ENCODE data around the gene TBRG1. TPM values are rescaled to one million over a fixed set of nuclear protein-coding genes. Genes with fewer than 3 reads are reported as not detected.

Gene TBRG1
- total and polyA plus RNA-seq, 2 experiments from 2014 or later, result 16.9 to 29.1 TPM

DNA sequence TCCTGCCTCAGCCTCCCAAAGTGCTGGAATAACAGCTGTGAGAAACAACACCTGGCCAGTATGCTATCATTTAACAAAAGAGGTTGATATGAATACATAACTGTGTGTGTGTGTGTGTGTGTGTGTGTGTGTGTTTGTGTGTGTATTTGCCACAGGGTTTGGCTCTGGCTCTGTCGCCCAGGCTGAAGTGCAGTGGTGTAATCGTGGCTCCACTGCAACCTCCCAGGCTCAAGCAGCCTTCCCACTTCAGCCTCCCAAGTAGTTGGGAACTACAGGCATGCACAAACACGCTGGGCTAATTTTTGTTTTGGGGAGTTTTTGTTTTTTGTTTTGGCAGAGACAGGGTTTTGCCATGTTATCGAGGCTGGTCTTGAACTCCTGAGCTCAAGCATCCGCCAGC lies 55.8 kb downstream of the TBRG1 start:
- no peak for DNase-seq (ENCODE audit: low read depth in 1 of 2, low spot score in 1 of 2)
- Histone ChIP-seq H3K9me3 (ENCODE audit: low read depth) (no peaks in the 10 kb centered on the region), H3K4me1 (ENCODE audit: low read depth) (no peaks in the 10 kb centered on the region), H3K27ac (no peak overlapping the region), H3K27me3 (peaks cover 2% of the 10 kb centered on the region), H3K36me3 (no peaks in the 10 kb centered on the region), H3K4me3 (no peak overlapping the region)
- TF ChIP-seq CTCF (IDR thresholded peaks at IDR 0.05; ENCODE audit: low read depth, low read length), result no peak

DNA sequence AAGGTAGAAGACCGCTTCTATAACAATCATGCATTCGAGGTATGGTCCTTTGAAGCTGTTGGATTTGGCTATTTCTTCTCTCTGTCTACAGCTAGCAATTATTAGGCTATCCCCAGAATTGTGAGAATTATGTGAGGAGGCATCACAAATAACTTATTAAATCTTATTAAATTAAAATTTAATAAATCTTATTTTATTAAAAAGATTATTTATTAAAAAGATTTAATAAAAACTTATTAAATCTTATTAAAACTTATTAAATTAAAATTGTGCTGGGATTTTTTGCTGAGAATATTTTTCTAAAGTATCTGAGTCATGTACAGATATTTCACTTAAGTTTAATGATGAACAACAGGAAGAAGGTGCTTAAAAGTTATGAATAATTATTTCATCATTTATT lies 58.8 kb downstream of the TBRG1 start:
- H3K9me3 ChIP-seq (ENCODE audit: low read depth), result no peaks in the 10 kb centered on the region
- H3K4me1 ChIP-seq (ENCODE audit: low read depth), result no peaks in the 10 kb centered on the region
- DNase-seq (ENCODE audit: low read depth in 1 of 2, low spot score in 1 of 2), result no peak
- no peak for TF ChIP-seq CTCF (IDR thresholded peaks at IDR 0.05; ENCODE audit: low read depth, low read length)
- H3K27ac ChIP-seq, result no peak overlapping the region
- no peaks in the 10 kb centered on the region for H3K27me3 ChIP-seq
- H3K36me3 ChIP-seq, result no peaks in the 10 kb centered on the region
- H3K4me3 ChIP-seq, result no peak overlapping the region

- no peak for DNase-seq (ENCODE audit: low read depth in 1 of 2, low spot score in 1 of 2)
- Histone ChIP-seq H3K9me3 (ENCODE audit: low read depth) (no peaks in the 10 kb centered on the region), H3K4me3 (no peak overlapping the region), H3K4me1 (ENCODE audit: low read depth) (no peaks in the 10 kb centered on the region), H3K27me3 (no peaks in the 10 kb centered on the region), H3K27ac (no peak overlapping the region), H3K36me3 (no peaks in the 10 kb centered on the region)
- TF ChIP-seq CTCF (IDR thresholded peaks at IDR 0.05; ENCODE audit: low read depth, low read length), result no peak
Observed at GRCh38 chr11:124682443-124682842, 59.8 kb downstream of the TBRG1 start.

Other genes with a start within 250 kb of the TBRG1 start
- not detected in 2 replicates for gene OR8B2, start 238.4 kb upstream of the TBRG1 start, total RNA-seq
- gene OR8B2, start 238.4 kb upstream of the TBRG1 start, polyA plus RNA-seq, result not detected in 2 replicates
- not detected in 2 replicates for gene OR8B3, start 223.8 kb upstream of the TBRG1 start, total RNA-seq
- gene OR8B3, start 223.8 kb upstream of the TBRG1 start, polyA plus RNA-seq, result not detected in 2 replicates
- not detected in 2 replicates for gene OR8B4, start 198.0 kb upstream of the TBRG1 start, total RNA-seq
- not detected in 2 replicates for gene OR8B4, start 198.0 kb upstream of the TBRG1 start, polyA plus RNA-seq
- gene OR8B8, start 177.2 kb upstream of the TBRG1 start, total RNA-seq, result not detected in 2 replicates
- gene OR8B8, start 177.2 kb upstream of the TBRG1 start, polyA plus RNA-seq, result not detected in 2 replicates
- gene OR8B12, start 79.2 kb upstream of the TBRG1 start, total RNA-seq, result not detected in 2 replicates
- gene OR8B12, start 79.2 kb upstream of the TBRG1 start, polyA plus RNA-seq, result not detected in 2 replicates
- gene OR8A1, start 52.9 kb upstream of the TBRG1 start, total RNA-seq, result not detected in 2 replicates
- gene OR8A1, start 52.9 kb upstream of the TBRG1 start, polyA plus RNA-seq, result not detected in 2 replicates
- gene PANX3, start 11.4 kb upstream of the TBRG1 start, total RNA-seq, result not detected in 2 replicates
- gene PANX3, start 11.4 kb upstream of the TBRG1 start, polyA plus RNA-seq, result not detected in 2 replicates
- gene SIAE, start 50.9 kb downstream of the TBRG1 start, total RNA-seq, result 7.9 and 8.3 TPM in 2 replicates
- gene SIAE, start 50.9 kb downstream of the TBRG1 start, polyA plus RNA-seq, result 5.7 and 13.2 TPM in 2 replicates
- gene SPA17, start 51.0 kb downstream of the TBRG1 start, total RNA-seq, result 5.3 and 9.3 TPM in 2 replicates
- 13.2 and 14.3 TPM in 2 replicates for gene SPA17, start 51.0 kb downstream of the TBRG1 start, polyA plus RNA-seq
- gene NRGN, start 117.1 kb downstream of the TBRG1 start, total RNA-seq, result 1.1 and 2.1 TPM in 2 replicates
- gene NRGN, start 117.1 kb downstream of the TBRG1 start, polyA plus RNA-seq, result 1.1 and 3.5 TPM in 2 replicates
- not detected in 2 replicates for gene VSIG2, start 129.4 kb downstream of the TBRG1 start, total RNA-seq
- gene VSIG2, start 129.4 kb downstream of the TBRG1 start, polyA plus RNA-seq, result not detected in 2 replicates
- 1.5 and 1.8 TPM in 2 replicates for gene ESAM, start 139.4 kb downstream of the TBRG1 start, total RNA-seq
- gene ESAM, start 139.4 kb downstream of the TBRG1 start, polyA plus RNA-seq, result 3.3 and 4.9 TPM in 2 replicates
- 13.1 and 18.0 TPM in 2 replicates for gene MSANTD2, start 177.5 kb downstream of the TBRG1 start, total RNA-seq
- 7.8 and 10.9 TPM in 2 replicates for gene MSANTD2, start 177.5 kb downstream of the TBRG1 start, polyA plus RNA-seq
- gene ROBO3, start 242.6 kb downstream of the TBRG1 start, total RNA-seq, result 7.1 and 10.3 TPM in 2 replicates
- gene ROBO3, start 242.6 kb downstream of the TBRG1 start, polyA plus RNA-seq, result 2.6 and 6.0 TPM in 2 replicates